ENCODE results near the gene CFAP107.

Gene CFAP107

DNA sequence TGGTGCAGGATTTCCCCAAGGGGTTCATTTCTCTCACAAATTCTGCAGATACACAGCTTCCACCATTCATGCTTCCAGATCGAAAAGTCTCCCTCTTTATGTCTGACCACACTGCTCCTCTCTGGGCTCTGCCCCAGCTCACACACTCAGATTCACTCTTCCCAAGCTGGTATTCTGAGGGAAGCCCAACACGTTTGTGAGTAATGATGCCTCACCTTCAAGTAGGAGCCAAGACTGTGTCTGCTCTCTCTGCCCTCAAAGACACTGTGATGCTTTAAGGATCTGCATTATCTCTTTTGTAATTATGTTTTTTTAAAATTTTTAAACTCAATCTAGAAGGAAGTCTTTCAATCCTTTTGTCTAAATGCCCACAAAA, 65.4 kb downstream of the CFAP107 start:
- TF ChIP-seq TAF1 (IDR thresholded peaks at IDR 0.05; ENCODE audit: borderline replicate concordance, insufficient read depth, low read length) (no peak), POLR2AphosphoS5 (IDR thresholded peaks at IDR 0.05; ENCODE audit: low read depth, low read length) (no peak), FOXP2 (optimal IDR thresholded peaks at IDR 0.05; ENCODE audit: borderline replicate concordance, extremely low read depth, extremely low read length, insufficient read depth) (no peak), SIN3A (IDR thresholded peaks at IDR 0.05; ENCODE audit: borderline replicate concordance, insufficient read depth, low read length) (no peak)
- TF ChIP-seq, protein P1, sequence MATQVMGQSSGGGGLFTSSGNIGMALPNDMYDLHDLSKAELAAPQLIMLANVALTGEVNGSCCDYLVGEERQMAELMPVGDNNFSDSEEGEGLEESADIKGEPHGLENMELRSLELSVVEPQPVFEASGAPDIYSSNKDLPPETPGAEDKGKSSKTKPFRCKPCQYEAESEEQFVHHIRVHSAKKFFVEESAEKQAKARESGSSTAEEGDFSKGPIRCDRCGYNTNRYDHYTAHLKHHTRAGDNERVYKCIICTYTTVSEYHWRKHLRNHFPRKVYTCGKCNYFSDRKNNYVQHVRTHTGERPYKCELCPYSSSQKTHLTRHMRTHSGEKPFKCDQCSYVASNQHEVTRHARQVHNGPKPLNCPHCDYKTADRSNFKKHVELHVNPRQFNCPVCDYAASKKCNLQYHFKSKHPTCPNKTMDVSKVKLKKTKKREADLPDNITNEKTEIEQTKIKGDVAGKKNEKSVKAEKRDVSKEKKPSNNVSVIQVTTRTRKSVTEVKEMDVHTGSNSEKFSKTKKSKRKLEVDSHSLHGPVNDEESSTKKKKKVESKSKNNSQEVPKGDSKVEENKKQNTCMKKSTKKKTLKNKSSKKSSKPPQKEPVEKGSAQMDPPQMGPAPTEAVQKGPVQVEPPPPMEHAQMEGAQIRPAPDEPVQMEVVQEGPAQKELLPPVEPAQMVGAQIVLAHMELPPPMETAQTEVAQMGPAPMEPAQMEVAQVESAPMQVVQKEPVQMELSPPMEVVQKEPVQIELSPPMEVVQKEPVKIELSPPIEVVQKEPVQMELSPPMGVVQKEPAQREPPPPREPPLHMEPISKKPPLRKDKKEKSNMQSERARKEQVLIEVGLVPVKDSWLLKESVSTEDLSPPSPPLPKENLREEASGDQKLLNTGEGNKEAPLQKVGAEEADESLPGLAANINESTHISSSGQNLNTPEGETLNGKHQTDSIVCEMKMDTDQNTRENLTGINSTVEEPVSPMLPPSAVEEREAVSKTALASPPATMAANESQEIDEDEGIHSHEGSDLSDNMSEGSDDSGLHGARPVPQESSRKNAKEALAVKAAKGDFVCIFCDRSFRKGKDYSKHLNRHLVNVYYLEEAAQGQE (IDR thresholded peaks at IDR 0.05; ENCODE audit: insufficient read depth in 1 of 2, low read depth in 2 of 2, low read length in 2 of 2) = no peak
